Osteoblast (primary cell): ENCODE measurements around the gene PLCB4. TPM values are rescaled to one million over a fixed set of nuclear protein-coding genes. Genes with fewer than 3 reads are reported as not detected.

Experiments used
- DNase-seq: peaks from one replicate; pipeline ENCODE4 v3.0.0; 2011; ENCODE audit warnings: low spot score, mixed read lengths; ENCODE audit not compliant: insufficient read length; ENCODE audit errors: missing footprints
- H2AFZ ChIP-seq: 2 replicates; pipeline ENCODE4 v1.6.0; 2011; ENCODE audit warnings: mild to moderate bottlenecking, low read length
- H3K27ac ChIP-seq: 2 replicates; pipeline ENCODE4 v1.5.1; 2011; ENCODE audit warnings: mild to moderate bottlenecking, low read depth, low read length, moderate library complexity
- H3K27me3 ChIP-seq: 2 replicates; pipeline ENCODE4 v1.6.0; 2012; ENCODE audit warnings: mild to moderate bottlenecking, control low read depth, inconsistent platforms, low read length, moderate library complexity; ENCODE audit not compliant: insufficient read depth
- H3K36me3 ChIP-seq: 2 replicates; pipeline ENCODE4 v1.5.1; 2011; ENCODE audit warnings: mild to moderate bottlenecking, low read length, control low read depth, moderate library complexity; ENCODE audit not compliant: insufficient read depth
- H3K4me1 ChIP-seq: 2 replicates; pipeline ENCODE4 v1.5.1; 2011; ENCODE audit warnings: mild to moderate bottlenecking, low read length, control low read depth, moderate library complexity; ENCODE audit not compliant: insufficient read depth
- H3K4me2 ChIP-seq: 2 replicates; pipeline ENCODE4 v1.6.0; 2011; ENCODE audit warnings: mild to moderate bottlenecking, low read length; ENCODE audit not compliant: insufficient read depth
- H3K4me3 ChIP-seq: fragments of 200-600 bp; sonication (generic); 3 replicates; pipeline ENCODE4 v1.5.1; 2012; ENCODE audit warnings: mild to moderate bottlenecking, low read length, inconsistent platforms; ENCODE audit not compliant: insufficient read depth
- H3K79me2 ChIP-seq: 2 replicates; pipeline ENCODE4 v1.6.0; 2012; ENCODE audit warnings: mild to moderate bottlenecking, low read length, control low read depth, inconsistent platforms; ENCODE audit not compliant: insufficient read depth
- H3K9me3 ChIP-seq: 2 replicates; pipeline ENCODE4 v1.5.1; 2011; ENCODE audit warnings: low read depth, low read length, control low read depth
- H4K20me1 ChIP-seq: 2 replicates; pipeline ENCODE4 v1.6.0; 2012; ENCODE audit warnings: mild to moderate bottlenecking, low read length, control low read depth; ENCODE audit not compliant: insufficient read depth
- CTCF ChIP-seq: IDR thresholded peaks from 2 replicates; pipeline ENCODE4 v1.5.1; 2011; ENCODE audit warnings: mild to moderate bottlenecking, low read depth, low read length, moderate library complexity; ENCODE audit errors: extremely low read depth
- total RNA-seq: library from RNA; depleted of rRNA; stranded (reverse); fragments of >200 nt; gene quantifications from 2 replicates; pipeline ENCODE4 v1.2.3, GENCODE V29; 2012

The PLCB4 gene
- total RNA-seq, 1 donor: 13.0 TPM

- Histone ChIP-seq H3K79me2 (no peaks in the 10 kb centered on the region), H3K36me3 (peaks cover 12% of the 10 kb centered on the region), H4K20me1 (no peaks in the 10 kb centered on the region), H3K9me3 (no peaks in the 10 kb centered on the region), H3K4me3 (no peak overlapping the region), H3K4me1 (no peaks in the 10 kb centered on the region), H3K27ac (no peak overlapping the region), H3K27me3 (no peaks in the 10 kb centered on the region), H3K4me2 (no peak overlapping the region), H2AFZ (no peak overlapping the region)
- no peak for TF ChIP-seq CTCF
- DNase-seq: no peak
These were observed 376.0 kb downstream of the PLCB4 start for GRCh38 chr20:9444921-9445320.

- H3K4me1 ChIP-seq: no peaks in the 10 kb centered on the region
- TF ChIP-seq CTCF: no peak
- H3K79me2 ChIP-seq: no peaks in the 10 kb centered on the region
- H3K27me3 ChIP-seq: no peaks in the 10 kb centered on the region
- no peaks in the 10 kb centered on the region for H3K9me3 ChIP-seq
- H3K4me3 ChIP-seq: no peak overlapping the region
- H2AFZ ChIP-seq: no peak overlapping the region
- H4K20me1 ChIP-seq: no peaks in the 10 kb centered on the region
- peaks cover 12% of the 10 kb centered on the region for H3K36me3 ChIP-seq
- no peak overlapping the region for H3K27ac ChIP-seq
- no peak overlapping the region for H3K4me2 ChIP-seq
- DNase-seq: no peak
These were observed 378.3 kb downstream of the PLCB4 start for GRCh38 chr20:9447182-9447581.

- DNase-seq: no peak
- Histone ChIP-seq H3K4me2 (no peak overlapping the region), H3K4me3 (no peak overlapping the region), H2AFZ (no peak overlapping the region), H3K4me1 (peaks cover 7% of the 10 kb centered on the region), H3K9me3 (no peaks in the 10 kb centered on the region), H3K27me3 (no peaks in the 10 kb centered on the region), H3K36me3 (no peaks in the 10 kb centered on the region), H3K27ac (no peak overlapping the region), H3K79me2 (no peaks in the 10 kb centered on the region), H4K20me1 (no peaks in the 10 kb centered on the region)
- no peak for TF ChIP-seq CTCF
These were observed 384.3 kb downstream of the PLCB4 start for GRCh38 chr20:9453201-9453600.

- no peaks in the 10 kb centered on the region for H3K27me3 ChIP-seq
- no peak overlapping the region for H3K4me3 ChIP-seq
- H3K9me3 ChIP-seq: no peaks in the 10 kb centered on the region
- H3K36me3 ChIP-seq: no peaks in the 10 kb centered on the region
- no peak for TF ChIP-seq CTCF
- no peak overlapping the region for H3K27ac ChIP-seq
- H3K4me2 ChIP-seq: no peak overlapping the region
- no peaks in the 10 kb centered on the region for H4K20me1 ChIP-seq
- no peaks in the 10 kb centered on the region for H3K79me2 ChIP-seq
- no peak overlapping the region for H2AFZ ChIP-seq
- DNase-seq: peak; percentile 1
- peaks cover 11% of the 10 kb centered on the region for H3K4me1 ChIP-seq
These were observed 385.9 kb downstream of the PLCB4 start for GRCh38 chr20:9454791-9455190.
